IPS-20b (cell line): Measurements from ENCODE around the gene P2RY12.
A peak's percentile ranks its signal among the peaks of the same experiment; 100 is the strongest.

Source experiments
- H3K27ac ChIP-seq: one replicate; pipeline ENCODE4 v1.5.1; 2013; ENCODE audit warnings: low read length
- H3K27me3 ChIP-seq: 2 replicates; pipeline ENCODE4 v1.6.1; 2013; ENCODE audit warnings: mild to moderate bottlenecking, low read length, inconsistent platforms; ENCODE audit not compliant: insufficient read depth
- H3K36me3 ChIP-seq: 2 replicates; pipeline ENCODE4 v1.6.1; 2013; ENCODE audit warnings: low read depth, mild to moderate bottlenecking, inconsistent platforms, low read length, moderate library complexity; ENCODE audit not compliant: insufficient read depth
- H3K4me1 ChIP-seq: 2 replicates; pipeline ENCODE4 v1.6.1; 2013; ENCODE audit warnings: mild to moderate bottlenecking, control low read depth, inconsistent platforms, low read length, moderate library complexity; ENCODE audit not compliant: insufficient read depth
- H3K4me3 ChIP-seq: 2 replicates; pipeline ENCODE4 v1.5.1; 2013; ENCODE audit warnings: mild to moderate bottlenecking, low read length, inconsistent platforms
- H3K9ac ChIP-seq: 2 replicates; pipeline ENCODE4 v1.6.1; 2013; ENCODE audit warnings: low read depth, mild to moderate bottlenecking, inconsistent platforms, low read length, moderate library complexity
- H3K9me3 ChIP-seq: 2 replicates; pipeline ENCODE4 v1.6.1; 2013; ENCODE audit warnings: mild to moderate bottlenecking, low read depth, low read length, inconsistent platforms; ENCODE audit not compliant: insufficient read depth

Gene P2RY12

GRCh38 chr3:151412989-151413388 is 28.4 kb upstream of the P2RY12 start:
- Histone ChIP-seq H3K27me3 (no peaks in the 10 kb centered on the region), H3K4me1 (no peaks in the 10 kb centered on the region), H3K9me3 (no peaks in the 10 kb centered on the region), H3K9ac (no peak overlapping the region), H3K36me3 (peaks cover 25% of the 10 kb centered on the region), H3K27ac (no peak overlapping the region), H3K4me3 (no peak overlapping the region)

GRCh38 chr3:151410891-151411559 is 26.5 kb upstream of the P2RY12 start:
- no peaks in the 10 kb centered on the region for H3K4me1 ChIP-seq
- no peaks in the 10 kb centered on the region for H3K27me3 ChIP-seq
- H3K4me3 ChIP-seq: no peak overlapping the region
- H3K27ac ChIP-seq: no peak overlapping the region
- peaks cover 18% of the 10 kb centered on the region for H3K36me3 ChIP-seq
- H3K9ac ChIP-seq: no peak overlapping the region
- H3K9me3 ChIP-seq: no peaks in the 10 kb centered on the region

GRCh38 chr3:151407928-151408327 is 23.4 kb upstream of the P2RY12 start:
- no peak overlapping the region for H3K27ac ChIP-seq
- H3K36me3 ChIP-seq: peaks cover 13% of the 10 kb centered on the region
- no peaks in the 10 kb centered on the region for H3K4me1 ChIP-seq
- H3K27me3 ChIP-seq: no peaks in the 10 kb centered on the region
- H3K4me3 ChIP-seq: no peak overlapping the region
- H3K9ac ChIP-seq: no peak overlapping the region
- H3K9me3 ChIP-seq: no peaks in the 10 kb centered on the region

- Histone ChIP-seq H3K9ac (no peak overlapping the region), H3K4me1 (peaks cover 8% of the 10 kb centered on the region; the same call in 1 of the 2 replicates), H3K9me3 (no peaks in the 10 kb centered on the region), H3K4me3 (no peak overlapping the region), H3K27me3 (no peaks in the 10 kb centered on the region), H3K27ac (no peak overlapping the region), H3K36me3 (no peaks in the 10 kb centered on the region)
Observed at GRCh38 chr3:151404316-151404715, 19.8 kb upstream of the P2RY12 start.

DNA sequence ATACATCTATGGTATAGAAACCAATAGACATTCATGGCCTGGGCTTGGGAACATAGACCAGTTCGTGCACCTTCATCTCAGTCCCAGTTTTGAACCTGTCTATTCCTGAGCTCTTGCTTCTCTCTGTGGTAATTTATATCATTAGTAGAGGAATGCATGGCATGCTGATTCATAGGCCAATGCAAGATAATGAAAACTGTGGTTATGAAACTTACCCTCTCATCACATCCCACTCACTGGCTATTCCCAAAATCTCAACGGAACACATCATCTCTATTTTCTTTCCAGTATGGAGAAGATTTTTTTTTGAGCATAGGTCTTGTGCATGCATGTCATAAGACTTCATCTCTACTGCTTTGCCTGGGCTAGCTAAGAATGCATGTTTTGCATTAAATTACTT is 18.7 kb upstream of the P2RY12 start:
- Histone ChIP-seq H3K27me3 (no peaks in the 10 kb centered on the region), H3K27ac (no peak overlapping the region), H3K4me3 (no peak overlapping the region), H3K9ac (no peak overlapping the region), H3K36me3 (0 out of 2 replicates have a peak, but pooled peaks cover under 1% of the 10 kb centered on the region), H3K4me1 (peaks cover 15% of the 10 kb centered on the region; the same call in 1 of the 2 replicates), H3K9me3 (no peaks in the 10 kb centered on the region)

DNA sequence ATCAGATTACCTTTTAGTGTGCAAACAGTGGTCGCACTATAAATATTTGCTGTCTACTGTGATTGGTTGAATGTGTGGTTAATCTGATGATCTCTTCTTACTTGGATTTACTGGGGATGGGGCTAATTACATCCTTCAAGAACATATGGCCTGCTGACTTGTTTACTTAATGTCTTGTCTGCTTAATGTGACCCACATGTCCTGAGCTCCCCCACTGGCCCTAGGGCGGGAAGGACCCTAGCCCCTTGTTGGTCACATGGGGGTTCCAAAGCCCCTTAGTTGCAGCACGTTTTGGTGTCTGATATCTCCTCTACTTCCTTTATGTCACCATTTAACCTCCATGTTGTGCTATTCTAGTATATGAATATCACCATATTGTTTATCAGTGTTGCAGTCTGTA is 17.8 kb upstream of the P2RY12 start:
- Histone ChIP-seq H3K9ac (no peak overlapping the region), H3K27me3 (no peaks in the 10 kb centered on the region), H3K9me3 (no peaks in the 10 kb centered on the region), H3K4me1 (peaks cover 15% of the 10 kb centered on the region; the same call in 1 of the 2 replicates), H3K4me3 (no peak overlapping the region), H3K27ac (no peak overlapping the region), H3K36me3 (peaks cover 6% of the 10 kb centered on the region; the same call in 1 of the 2 replicates)

DNA sequence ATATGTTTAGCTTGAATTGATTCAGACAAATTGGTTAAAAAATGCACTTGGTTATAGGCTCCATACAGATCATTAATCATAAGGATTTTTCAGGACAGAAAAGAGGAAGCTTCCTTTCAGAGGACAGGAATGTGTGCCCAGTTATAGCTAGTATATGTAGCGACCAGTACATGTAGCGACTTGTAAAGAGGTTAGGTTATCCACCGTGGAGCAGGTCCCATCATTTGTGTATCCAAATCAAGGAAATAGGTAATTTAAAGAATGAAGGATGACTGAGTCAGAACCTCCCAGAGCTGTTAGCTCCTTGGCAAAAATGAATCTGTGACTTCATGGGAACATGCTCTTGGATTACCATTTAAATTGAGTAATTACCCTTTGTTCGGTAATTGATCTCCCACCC is 15.8 kb upstream of the P2RY12 start:
- Histone ChIP-seq H3K27me3 (no peaks in the 10 kb centered on the region), H3K4me1 (peaks cover 15% of the 10 kb centered on the region; the same call in 1 of the 2 replicates), H3K27ac (no peak overlapping the region)

GRCh38 chr3:151398895-151399294 is 14.3 kb upstream of the P2RY12 start:
- H3K9me3 ChIP-seq: no peaks in the 10 kb centered on the region
- H3K27me3 ChIP-seq: no peaks in the 10 kb centered on the region
- peaks cover 25% of the 10 kb centered on the region for H3K4me1 ChIP-seq
- H3K9ac ChIP-seq: no peak overlapping the region
- no peak overlapping the region for H3K27ac ChIP-seq
- peaks cover 22% of the 10 kb centered on the region for H3K36me3 ChIP-seq
- no peak overlapping the region for H3K4me3 ChIP-seq

More for the DNA sequence above, 15.8 kb upstream of the P2RY12 start:
- Histone ChIP-seq H3K4me3 (no peak overlapping the region), H3K9me3 (no peaks in the 10 kb centered on the region), H3K36me3 (peaks cover 22% of the 10 kb centered on the region), H3K9ac (no peak overlapping the region)

GRCh38 chr3:151395806-151396205 is 11.3 kb upstream of the P2RY12 start:
- no peaks in the 10 kb centered on the region for H3K27me3 ChIP-seq
- H3K27ac ChIP-seq: no peak overlapping the region
- H3K9ac ChIP-seq: no peak overlapping the region
- H3K9me3 ChIP-seq: no peaks in the 10 kb centered on the region
- H3K36me3 ChIP-seq: peaks cover 22% of the 10 kb centered on the region
- peaks cover 37% of the 10 kb centered on the region for H3K4me1 ChIP-seq
- H3K4me3 ChIP-seq: no peak overlapping the region

GRCh38 chr3:151394611-151395010 is 10.1 kb upstream of the P2RY12 start:
- Histone ChIP-seq H3K36me3 (peaks cover 31% of the 10 kb centered on the region), H3K27me3 (no peaks in the 10 kb centered on the region), H3K4me3 (no peak overlapping the region; the same call in 1 of the 2 replicates), H3K27ac (no peak overlapping the region), H3K9me3 (no peaks in the 10 kb centered on the region), H3K9ac (no peak overlapping the region; the same call in 1 of the 2 replicates), H3K4me1 (peaks cover 32% of the 10 kb centered on the region)

DNA sequence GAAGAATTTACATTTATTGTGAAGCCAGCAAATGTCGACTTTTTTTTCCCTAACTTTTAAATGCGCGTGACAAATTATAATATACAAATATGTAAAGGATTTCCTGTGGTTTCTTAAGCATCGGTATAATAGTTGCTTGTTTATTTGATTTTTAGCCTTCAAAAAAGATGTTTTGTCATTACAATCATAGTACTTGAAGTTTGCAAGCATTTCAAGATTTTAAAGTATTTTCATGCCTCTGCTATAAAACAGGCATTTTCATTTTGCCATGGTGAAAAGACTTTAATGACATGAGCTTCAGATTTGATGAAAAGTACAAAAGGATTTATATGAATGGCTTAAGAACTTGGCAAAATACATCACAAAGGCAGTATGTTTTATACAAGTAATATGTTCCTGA is 9.4 kb upstream of the P2RY12 start:
- peaks cover 31% of the 10 kb centered on the region for H3K36me3 ChIP-seq
- peak overlapping the region; percentile 51; the same call in 1 of the 2 replicates for H3K4me3 ChIP-seq
- H3K27me3 ChIP-seq: no peaks in the 10 kb centered on the region
- no peaks in the 10 kb centered on the region for H3K9me3 ChIP-seq
- H3K4me1 ChIP-seq: peaks cover 25% of the 10 kb centered on the region
- H3K9ac ChIP-seq: peak overlapping the region; percentile 4; the same call in 1 of the 2 replicates
- H3K27ac ChIP-seq: no peak overlapping the region

DNA sequence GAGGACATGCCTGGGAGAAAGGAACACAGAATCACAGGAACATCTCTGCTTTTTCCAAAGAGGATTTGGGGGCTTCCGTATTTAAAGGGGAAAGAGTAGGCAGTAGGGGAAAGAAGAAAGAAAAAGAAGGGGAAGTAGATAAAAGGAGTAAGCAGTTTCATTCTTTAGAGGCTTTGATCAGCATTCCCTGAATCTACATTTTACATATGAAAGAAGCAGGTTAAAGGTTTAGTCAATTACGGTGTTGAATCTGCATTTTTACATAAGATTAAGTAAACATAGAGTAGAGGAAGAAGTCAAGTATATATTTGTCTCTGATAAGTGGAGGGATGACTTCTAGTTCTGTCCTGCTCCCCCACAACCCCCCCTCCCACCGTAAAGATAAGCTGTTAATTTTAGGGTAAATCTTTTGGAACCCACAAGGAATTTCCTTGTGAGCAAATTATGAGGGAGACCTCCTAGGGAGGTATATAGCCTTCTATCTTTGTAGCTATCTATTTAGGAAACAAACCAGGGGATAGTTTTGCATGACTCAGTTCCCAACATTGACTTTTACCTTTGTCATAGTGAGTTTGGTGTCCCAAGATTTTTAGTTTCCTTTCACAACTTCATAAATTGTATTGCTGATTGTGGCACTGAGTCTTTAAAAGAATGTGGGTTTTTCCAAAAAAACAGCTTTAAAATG is 8.7 kb upstream of the P2RY12 start:
- Histone ChIP-seq H3K27me3 (no peaks in the 10 kb centered on the region), H3K4me1 (peaks cover 22% of the 10 kb centered on the region), H3K9ac (no peak overlapping the region), H3K36me3 (peaks cover 38% of the 10 kb centered on the region), H3K4me3 (peak overlapping the region; percentile 51; the same call in 1 of the 2 replicates), H3K9me3 (no peaks in the 10 kb centered on the region), H3K27ac (no peak overlapping the region)
